HG03108 (cell line): ENCODE data around the gene PAM.
A peak's percentile ranks its signal among the peaks of the same experiment; 100 is the strongest.
"Not testable (repeated sequence)": the region's sequence is repeated elsewhere in the genome, so short reads cannot be mapped to it uniquely, and the experiment has no call there.

ENCODE experiments used
- ATAC-seq: cut with Tn5 transposase; IDR thresholded peaks from one replicate; pipeline ENCODE4 v1.9.1; 2021; ENCODE audit warnings: moderate library complexity; ENCODE audit not compliant: unreplicated experiment

The PAM gene

DNA sequence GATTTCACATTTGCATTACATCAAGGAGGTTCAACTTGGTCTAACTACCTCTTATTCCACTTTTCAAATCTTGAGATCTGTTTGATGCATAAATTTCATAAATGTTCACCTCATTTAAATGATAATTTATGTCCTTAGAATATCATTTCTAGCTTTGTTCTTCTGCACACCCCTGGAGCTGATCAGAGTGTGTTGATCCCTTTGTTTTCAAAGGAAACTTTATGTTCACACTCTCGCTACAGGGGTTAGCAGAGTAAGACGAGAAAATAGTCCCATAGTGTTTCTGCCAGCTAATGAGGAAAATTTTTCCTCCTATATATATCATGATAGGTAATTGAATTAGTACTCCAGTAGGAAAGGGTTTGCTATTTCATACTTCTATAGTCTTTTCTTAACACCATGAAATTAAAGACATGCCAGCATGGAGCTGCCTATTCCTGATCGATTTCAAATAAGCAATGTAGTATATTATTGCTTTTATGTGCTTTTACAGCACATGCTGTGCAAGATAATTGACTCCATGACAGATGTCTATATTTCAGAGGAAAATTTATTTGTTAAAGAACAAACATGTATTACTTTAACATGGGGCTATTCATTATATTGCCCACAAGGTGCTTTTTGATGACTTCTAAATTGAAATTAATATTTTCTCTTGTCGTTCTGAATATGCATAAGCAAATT, 4.8 kb upstream of the PAM start:
- no peak for ATAC-seq

DNA sequence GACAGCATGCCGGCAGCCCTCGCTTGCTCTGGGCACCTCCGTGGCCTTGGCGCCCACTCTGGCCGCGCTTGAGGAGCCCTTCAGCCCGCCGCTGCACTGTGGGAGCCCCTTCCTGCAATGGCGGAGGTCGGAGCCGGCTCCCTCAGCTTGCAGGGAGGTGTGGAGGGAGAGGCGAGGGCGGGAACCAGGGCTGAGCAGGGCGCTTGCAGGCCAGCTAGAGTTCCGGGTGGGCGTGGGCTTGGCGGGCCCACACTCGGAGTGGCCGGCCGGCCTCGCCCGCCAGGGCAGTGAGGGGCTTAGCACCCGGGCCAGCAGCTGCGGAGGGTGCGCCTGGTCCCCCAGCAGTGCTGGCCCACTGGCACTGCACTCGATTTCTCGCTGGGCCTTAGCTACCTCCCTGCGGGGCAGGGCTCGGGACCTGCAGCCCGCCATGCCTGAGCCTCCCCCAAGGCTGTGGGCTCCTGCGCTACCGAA, 3.2 kb upstream of the PAM start:
- ATAC-seq = not testable (repeated sequence)

DNA sequence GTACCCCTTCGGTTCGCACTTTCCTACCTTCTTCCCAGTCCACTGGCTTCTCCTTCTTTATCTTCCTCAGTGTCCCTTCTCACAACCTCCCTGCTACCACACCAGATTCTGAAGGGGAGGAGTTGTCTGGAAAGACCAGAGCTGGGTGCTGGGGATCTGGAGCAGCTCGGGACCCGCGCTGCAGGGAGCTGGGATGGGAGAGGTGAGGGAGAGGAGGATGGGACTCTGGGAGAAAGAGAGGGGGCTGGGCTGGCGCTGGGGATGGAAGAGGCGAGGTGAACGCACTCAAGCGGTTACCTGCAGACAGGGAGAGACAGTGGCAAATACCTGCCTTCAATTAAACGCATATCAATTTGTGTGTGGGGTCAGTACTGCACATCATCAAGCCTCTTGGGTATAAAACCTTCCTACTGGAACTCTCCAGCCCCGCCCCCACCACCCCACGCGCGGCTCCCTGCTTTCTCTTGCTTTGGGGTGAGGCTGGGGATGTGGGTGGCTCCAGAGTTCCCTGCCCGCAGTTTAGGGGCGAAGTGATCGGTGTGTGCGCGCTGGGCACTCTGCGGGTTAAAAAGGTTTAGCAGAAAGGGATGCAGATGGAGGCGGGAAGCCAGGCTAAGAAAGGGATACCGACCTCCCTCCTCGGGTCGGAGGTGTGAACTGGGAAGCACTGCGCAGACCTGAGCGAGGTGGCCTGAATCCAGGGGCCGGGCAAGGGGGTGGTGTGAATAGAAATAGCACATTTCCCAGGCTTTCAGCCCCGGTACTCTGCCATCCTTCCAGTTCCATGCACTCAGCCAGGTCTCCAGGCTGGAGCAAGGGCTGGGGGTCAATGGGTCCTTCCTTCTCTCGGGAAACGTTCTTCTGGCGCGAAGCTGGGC, 977 bp upstream of the PAM start:
- ATAC-seq = no peak

DNA sequence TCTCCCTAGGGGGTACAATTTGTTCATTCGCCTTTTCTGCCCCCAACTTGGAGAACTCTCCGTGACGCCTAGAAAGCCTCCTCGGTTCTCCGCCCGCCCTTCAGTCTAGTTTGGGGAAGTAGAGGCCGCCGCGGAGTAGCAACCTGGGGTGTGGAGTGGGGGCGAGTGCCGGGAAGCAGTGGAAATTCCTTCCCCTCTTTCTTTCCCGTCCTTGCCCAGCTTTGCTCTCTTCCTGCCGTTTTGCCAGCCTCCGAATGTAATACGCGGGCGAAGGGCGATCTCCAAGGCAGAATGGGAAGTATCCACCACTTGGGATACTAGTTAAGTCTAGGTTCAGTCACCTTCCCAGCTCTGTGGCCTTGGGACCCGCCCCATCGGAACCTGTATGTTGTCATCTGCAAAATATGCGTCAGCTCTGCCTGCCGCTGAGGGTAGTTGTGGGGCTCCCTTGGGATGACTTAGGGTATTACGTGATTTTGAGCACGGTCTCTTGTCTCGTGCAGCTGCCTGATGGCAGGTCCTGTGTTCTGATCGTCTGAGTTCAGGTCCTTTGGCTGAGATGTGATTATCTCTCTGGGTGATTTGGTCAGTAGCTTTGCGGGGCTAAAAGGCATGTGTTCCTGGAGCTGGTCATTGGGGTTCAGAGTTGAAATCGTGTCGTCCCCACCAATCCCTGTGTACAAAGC, 724 bp downstream of the PAM start:
- ATAC-seq = peak; percentile 69

DNA sequence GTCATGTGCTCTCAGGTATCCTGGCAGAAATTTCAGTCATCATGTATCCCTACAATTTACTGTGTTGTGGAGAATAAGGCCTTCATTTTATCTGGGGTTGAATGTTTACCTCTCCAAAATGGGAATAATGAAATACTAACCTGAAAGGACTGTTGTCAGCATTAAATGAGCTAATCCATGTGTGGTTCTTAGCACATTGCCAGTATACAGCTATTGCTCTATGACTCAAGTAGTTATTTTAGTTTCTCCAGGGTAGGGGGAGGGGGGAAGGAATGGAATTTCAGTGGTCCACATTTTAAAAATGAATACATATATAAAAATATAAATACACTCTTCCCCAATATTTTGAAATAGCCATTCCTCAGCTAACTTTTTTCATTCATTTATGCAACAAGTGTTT, 3.5 kb downstream of the PAM start:
- ATAC-seq = no peak

DNA sequence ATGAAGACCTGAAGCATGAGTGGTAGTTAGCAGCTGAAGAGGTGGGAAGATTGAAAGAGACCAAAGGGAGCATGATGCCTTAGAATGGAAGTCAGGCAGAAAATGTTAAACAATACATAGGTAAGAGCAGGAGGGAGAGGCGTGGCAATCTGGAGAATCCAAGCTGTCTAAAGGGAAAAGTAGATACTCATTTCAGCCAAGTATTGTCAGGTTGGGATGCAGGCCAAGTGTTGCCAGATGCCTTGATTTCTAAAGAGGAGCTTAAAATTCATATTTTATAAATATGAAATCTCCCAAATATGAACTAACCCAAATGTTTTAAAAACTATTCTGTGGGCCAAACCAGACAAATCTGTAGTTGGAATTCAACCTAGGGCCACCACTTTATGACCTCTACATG, 4.2 kb downstream of the PAM start:
- no peak for ATAC-seq

DNA sequence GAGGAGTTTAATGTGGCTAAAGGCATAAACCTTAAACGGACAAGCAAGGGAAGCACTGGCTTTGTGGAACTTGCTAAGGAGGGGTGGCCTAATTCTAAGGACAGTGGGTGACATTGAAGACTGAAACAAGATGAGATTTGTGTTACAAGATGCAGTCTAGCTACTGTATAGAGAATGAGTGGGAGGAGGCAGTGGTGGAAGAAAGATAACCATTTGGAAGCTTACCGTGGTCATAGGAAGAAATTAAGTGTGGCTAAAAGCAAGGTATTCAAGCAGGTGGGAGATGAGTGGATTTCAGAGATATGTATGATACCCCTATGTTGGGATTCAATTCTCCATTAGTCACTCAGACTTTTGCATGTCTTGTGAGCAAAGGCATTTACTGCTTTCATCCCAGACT, 4.6 kb downstream of the PAM start:
- ATAC-seq = no peak

DNA sequence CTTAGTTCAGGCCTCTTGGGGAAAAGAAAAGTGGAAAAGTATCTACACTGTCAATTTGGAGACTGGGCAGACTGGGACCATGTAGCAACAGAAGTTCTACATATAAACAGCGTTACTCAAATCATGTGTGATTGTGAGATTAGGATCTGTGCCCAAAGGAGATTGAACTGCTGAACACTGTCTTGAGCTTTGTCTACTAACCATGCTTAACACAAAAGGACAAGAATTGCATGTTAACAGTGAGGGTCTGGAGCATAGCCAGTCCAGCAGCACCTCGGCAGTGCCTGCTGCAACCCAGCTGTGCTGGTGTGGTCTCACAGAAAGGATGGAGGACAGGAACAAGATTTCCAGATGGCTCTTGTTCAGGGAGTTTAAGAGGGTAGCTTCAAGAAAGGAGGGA, 5.7 kb downstream of the PAM start:
- ATAC-seq = no peak

DNA sequence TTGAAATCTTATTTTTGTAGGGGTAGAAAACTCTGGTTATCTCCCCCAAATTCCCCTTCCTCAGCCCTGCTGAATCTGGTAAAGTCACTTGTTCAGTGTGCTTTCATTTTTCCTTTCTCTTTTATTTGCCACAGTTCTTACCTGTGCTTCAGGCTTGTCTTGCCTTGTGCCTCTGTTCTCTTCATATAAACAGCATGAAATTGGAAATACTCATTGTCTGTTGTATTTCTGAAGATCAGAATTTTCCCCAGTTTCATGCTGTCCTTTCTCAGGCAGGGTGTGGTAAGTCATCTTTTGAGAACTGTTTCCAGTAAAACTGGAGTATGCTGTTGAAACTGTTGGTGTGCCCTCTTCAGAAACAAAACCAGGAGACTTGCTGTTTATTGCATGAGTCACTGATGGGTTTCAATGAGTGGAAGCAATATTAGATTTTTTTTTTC, 7.0 kb downstream of the PAM start:
- ATAC-seq = peak; percentile 76

DNA sequence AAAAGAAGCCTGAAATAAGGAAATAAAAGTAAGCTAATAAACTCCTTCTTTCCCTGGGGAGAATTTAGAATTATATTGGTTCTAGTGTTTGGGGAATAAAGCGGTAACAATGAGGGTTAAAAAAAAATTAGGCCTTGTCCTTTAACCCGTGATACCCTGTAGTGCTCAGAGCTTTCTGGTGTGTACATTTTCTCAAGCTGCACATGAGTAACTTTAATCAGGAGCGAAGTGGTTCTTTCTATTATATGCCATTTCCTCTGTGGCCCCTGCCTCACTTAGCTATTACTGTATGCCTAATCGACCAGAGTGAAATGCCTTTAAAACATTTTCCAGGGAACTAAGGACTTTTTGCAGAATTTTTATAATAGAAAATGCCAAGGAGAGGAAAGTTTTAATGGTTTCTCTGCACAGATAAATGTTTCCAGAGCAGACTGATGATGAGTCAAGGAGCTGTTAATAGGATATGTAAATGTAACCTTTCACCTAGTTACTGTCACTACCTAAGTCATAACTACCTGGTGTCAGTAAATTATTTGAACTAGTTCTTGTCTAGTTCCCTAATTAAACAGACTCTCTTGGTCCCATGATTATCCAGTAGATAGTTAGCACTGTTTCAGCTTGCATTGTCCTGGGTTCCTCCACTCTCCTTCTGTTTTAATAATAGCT, 7.6 kb downstream of the PAM start:
- no peak for ATAC-seq

DNA sequence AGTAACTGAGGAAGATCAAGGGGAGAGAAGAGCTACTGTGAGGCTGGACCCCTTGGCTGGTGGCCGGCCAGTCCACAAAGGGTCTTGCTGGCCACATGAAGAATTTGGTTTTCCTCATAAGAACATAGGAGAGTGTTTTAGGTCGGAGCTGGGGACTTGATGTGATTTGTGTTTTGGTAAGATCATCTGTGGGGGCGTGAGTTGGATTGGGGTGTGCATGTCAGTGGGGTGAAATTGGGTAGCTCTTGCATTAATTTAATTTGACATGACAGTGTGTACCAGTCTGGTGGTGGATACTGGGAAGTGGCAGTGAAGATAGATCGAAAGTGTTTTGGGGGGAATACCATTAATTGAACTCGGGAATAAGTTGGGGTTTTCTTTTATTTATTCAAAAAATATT, 8.6 kb downstream of the PAM start:
- no peak for ATAC-seq

DNA sequence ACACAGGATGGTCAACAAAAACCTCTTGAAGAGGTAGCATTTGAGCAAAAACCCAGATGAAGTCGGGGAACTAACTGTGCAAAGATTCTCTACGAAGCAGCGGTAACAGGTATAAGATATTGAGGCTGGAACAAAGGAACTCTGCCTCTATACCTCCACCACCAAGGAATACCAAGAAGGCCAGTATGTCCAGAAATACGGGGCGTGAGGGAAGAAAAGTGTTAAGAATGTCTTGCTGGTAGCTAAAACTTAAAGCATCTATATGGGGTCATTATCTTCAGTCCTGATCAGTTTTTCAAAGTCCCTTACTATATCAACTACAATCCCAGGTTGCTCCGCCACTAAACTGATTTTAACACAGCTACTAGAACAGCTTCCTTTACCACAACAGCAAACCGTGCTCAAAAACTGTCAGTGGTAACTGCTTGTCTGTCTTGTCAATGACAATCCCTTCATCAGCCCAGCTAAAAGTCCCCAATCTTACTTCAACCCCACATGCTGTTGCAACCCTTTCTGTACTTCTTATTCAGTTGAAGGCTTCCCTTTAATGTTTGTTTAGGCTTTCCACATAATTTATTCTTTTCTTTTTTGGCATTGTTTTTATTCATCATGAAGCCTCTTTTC, 9.4 kb downstream of the PAM start:
- ATAC-seq = no peak

DNA sequence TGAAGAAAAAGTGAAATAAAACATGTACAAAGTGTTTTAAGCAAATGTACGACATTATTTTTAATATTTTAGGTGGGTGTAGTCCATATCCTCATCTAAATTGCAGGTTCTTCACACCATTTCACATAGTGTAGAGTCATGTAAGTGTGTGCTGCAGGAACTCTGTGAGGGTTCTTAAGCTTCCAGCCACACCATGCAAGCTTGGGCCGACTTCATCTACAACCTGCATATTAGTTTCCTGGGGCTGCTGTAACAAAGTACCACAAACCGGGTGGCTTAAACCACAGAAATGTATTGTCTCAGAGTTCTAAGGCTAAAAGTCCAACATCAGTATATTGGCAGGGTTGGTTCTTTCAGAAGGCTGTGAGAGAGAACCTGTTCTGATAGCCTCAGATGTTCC, 10.2 kb downstream of the PAM start:
- ATAC-seq = no peak

DNA sequence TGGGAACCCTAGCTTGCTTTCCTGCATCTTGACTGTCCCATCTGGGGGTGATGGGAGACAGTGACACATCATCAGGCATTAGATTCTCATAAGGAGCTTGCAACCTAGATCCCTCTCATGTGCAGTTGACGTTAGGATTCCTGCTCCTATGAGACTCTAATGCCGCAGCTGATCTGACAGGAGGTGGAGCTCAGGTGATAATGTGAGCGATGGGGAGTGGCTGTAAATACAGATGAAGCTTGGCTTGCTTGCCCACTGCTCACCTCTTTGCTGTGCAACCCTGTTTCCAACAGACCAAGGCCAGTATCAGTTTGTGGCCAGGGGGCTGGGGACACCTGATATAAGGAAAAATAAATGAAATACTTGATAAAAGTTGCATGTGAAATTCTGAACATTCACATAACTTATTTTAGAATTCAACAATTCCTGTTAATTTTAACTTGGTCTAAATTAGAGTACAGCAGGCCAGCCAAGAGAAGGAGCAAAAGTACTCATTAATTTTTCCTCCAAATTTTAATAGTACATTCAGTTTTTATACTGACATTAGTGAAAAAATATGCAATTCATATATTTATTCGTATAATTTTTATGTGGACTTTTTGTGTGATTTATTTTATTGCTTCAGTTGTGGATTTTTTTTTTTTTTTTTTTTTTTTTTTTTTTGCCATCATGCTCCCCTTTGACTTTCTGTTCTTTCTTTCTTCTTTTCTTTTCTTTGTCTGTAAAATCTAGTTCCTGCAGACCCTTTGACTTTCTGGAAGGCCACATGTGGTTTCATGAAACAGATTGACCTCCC, 11.4 kb downstream of the PAM start:
- ATAC-seq = no peak

DNA sequence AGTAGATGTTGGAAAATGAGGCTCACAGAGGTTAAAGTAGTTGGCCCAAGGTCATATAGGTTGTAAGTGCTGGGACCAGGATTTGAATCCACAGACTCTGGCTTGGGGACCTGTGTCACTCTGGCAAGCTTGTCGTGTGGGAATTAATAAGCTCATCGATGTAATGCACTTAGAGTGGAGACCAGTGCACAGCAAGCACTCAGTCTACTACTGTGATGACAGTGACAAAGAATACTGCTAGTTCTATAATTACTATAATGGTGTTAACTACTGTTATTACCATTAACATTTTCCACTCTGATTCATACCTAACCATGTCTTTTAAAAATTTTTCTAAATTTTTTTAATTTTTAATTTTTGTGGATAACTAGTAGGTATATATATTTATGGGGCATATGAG, 12.8 kb downstream of the PAM start:
- no peak for ATAC-seq

DNA sequence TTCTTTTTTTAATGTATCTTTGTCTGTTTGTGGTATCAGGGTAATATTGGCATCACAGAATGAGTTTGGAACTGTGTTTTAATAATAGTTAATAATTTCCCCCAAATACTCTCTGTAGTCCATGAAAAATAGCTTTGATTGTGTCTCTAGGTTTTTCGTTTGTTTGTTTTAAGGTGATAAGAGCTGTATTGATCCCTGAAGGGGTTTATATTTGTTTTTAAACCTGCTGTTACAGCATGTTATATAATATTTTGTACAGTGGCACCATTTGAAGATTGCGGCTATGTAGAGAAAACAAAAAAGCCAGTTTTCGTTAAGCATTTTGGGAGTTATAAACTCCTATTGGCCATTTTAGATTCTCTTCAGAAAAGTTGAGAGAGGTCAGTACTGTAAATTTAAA, 15.7 kb downstream of the PAM start:
- ATAC-seq = no peak

DNA sequence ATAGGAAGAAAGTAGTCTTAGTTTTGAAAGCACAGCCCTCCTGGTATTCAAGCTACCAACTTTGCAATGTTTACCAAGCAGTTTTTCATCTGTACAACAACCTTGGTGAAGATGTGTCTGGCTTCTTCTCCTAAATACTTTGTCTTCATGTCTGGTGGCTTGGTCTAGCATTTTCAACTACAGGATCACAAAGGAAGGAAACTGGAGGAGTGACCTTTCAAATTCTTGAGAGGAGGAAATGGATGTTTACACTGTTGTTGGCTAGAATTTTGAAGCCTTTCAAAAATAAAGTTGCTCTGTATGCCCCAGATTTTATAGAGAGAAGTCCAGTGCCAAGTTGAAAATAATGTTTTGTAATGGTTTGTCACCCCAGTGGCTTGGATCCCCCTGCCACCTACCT, 16.3 kb downstream of the PAM start:
- no peak for ATAC-seq

DNA sequence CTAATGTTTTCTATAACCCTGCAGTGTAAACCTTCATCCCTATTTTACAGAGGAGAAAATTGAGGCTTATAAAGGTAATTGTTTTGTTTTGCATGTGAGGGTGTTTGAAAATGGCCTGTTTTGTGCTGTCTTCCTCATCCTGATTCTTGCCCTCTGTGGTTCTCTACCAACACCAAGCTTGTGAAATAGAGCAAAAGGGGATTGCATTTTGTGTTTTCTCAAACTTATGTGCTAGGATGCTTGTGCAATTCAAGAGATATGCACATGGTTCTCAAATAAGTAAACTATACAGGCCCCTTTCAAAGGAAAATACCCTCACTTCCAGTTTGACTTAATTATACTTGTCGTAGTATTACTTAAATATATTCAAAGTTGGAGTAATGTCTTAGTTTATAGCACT, 17.2 kb downstream of the PAM start:
- no peak for ATAC-seq

DNA sequence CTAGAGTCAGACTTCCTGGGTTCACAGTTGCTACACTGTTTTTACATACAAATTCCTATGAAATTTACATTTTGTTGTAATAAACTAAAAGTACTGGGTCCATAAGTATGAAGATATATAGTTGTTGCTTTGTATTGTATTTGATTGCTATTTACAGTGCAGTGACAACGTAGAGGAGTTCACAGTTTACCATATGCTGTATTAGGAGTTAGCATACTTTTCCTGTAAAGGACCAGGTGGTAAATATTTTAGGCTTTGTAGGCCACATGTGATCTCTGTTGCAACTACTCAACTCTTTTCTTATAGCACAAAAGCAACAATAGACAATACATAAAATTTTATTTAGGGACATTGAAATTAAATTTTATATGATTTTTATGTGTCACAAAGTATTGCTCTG, 18.0 kb downstream of the PAM start:
- no peak for ATAC-seq

DNA sequence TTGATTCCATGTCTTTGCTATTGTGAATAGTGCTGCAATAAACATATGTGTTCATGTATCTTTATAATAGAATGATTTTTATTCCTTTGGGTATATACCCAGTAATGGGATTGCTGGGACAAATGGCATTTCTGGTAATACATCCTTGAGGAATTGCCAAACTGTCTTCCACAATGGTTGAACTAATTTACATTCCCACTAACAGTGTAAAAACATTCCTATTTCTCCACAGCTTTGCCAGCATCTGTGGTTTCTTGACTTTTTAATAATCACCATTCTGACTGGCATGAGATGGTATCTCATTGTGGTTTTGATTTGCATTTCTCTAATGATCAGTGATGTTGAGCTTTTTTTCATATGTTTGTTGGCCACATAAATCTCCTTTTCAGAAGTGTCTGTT, 20.7 kb downstream of the PAM start:
- not testable (repeated sequence) for ATAC-seq
